Astrocyte of the hippocampus (primary cell): ENCODE measurements around the gene NHERF2.

ENCODE experiments used
- DNase-seq: peaks from one replicate; pipeline ENCODE4 v3.0.0; 2011; ENCODE audit warnings: low read depth, low spot score

NHERF2 gene

GRCh38 chr16:1990351-1991134 lies 36.2 kb upstream of the NHERF2 start:
- no peak for DNase-seq

- DNase-seq: no peak
Observed at GRCh38 chr16:1991135-1991551, 35.6 kb upstream of the NHERF2 start.

- no peak for DNase-seq
Observed at GRCh38 chr16:1991588-1991947, 35.1 kb upstream of the NHERF2 start.

- DNase-seq: peak; percentile 96
Observed at GRCh38 chr16:1991948-1992703, 34.6 kb upstream of the NHERF2 start.

- no peak for DNase-seq
Observed at GRCh38 chr16:1992704-1993317, 33.9 kb upstream of the NHERF2 start.

- no peak for DNase-seq
Observed at GRCh38 chr16:1993731-1994131, 33.0 kb upstream of the NHERF2 start.

GRCh38 chr16:1997494-1998359 lies 29.0 kb upstream of the NHERF2 start:
- no peak for DNase-seq

- no peak for DNase-seq
Observed at GRCh38 chr16:1998360-1998835, 28.3 kb upstream of the NHERF2 start.

- DNase-seq: no peak
Observed at GRCh38 chr16:1998852-1999801, 27.6 kb upstream of the NHERF2 start.

- no peak for DNase-seq
Observed at GRCh38 chr16:1999866-2000514, 26.7 kb upstream of the NHERF2 start.

GRCh38 chr16:2001035-2001434 lies 25.7 kb upstream of the NHERF2 start:
- DNase-seq: no peak

- DNase-seq: no peak
Observed at GRCh38 chr16:2001456-2002355, 25.0 kb upstream of the NHERF2 start.

- DNase-seq: no peak
Observed at GRCh38 chr16:2002406-2003230, 24.1 kb upstream of the NHERF2 start.

GRCh38 chr16:2003231-2003826 lies 23.4 kb upstream of the NHERF2 start:
- no peak for DNase-seq

- DNase-seq: peak; percentile 92
Observed at GRCh38 chr16:2003827-2004641, 22.7 kb upstream of the NHERF2 start.

- no peak for DNase-seq
Observed at GRCh38 chr16:2004795-2005517, 21.7 kb upstream of the NHERF2 start.
